ENCODE measurements around the gene KISS1R.

KISS1R gene

GRCh38 chr19:940591-941291 is 23.6 kb downstream of the KISS1R start:
- no peak for DNase-seq

- DNase-seq = no peak
These were observed 24.4 kb downstream of the KISS1R start for GRCh38 chr19:941292-942132.

GRCh38 chr19:942133-942645 is 25.1 kb downstream of the KISS1R start:
- no peak for DNase-seq

GRCh38 chr19:943551-944170 is 26.5 kb downstream of the KISS1R start:
- no peak for DNase-seq

GRCh38 chr19:944171-944567 is 27.0 kb downstream of the KISS1R start:
- peak; percentile 70 for DNase-seq

GRCh38 chr19:944663-945241 is 27.6 kb downstream of the KISS1R start:
- DNase-seq = no peak

GRCh38 chr19:945401-946252 is 28.5 kb downstream of the KISS1R start:
- no peak for DNase-seq

- no peak for DNase-seq
These were observed 30.1 kb downstream of the KISS1R start for GRCh38 chr19:947090-947706.

- DNase-seq = no peak
These were observed 30.8 kb downstream of the KISS1R start for GRCh38 chr19:947707-948539.

GRCh38 chr19:948842-949496 is 31.8 kb downstream of the KISS1R start:
- DNase-seq = no peak

- no peak for DNase-seq
These were observed 33.4 kb downstream of the KISS1R start for GRCh38 chr19:950352-951066.

- no peak for DNase-seq
These were observed 35.0 kb downstream of the KISS1R start for GRCh38 chr19:952049-952679.

- DNase-seq = no peak
These were observed 35.7 kb downstream of the KISS1R start for GRCh38 chr19:952680-953444.

GRCh38 chr19:953445-954271 is 36.5 kb downstream of the KISS1R start:
- DNase-seq = no peak

GRCh38 chr19:954272-954671 is 37.1 kb downstream of the KISS1R start:
- DNase-seq = no peak

GRCh38 chr19:954672-955494 is 37.8 kb downstream of the KISS1R start:
- no peak for DNase-seq
